GM18520 (cell line): ENCODE data around the gene LDB3.

Experiments used
- ATAC-seq: cut with Tn5 transposase; IDR thresholded peaks from one replicate; pipeline ENCODE4 v1.9.1; 2021; ENCODE audit not compliant: unreplicated experiment

The LDB3 gene

DNA sequence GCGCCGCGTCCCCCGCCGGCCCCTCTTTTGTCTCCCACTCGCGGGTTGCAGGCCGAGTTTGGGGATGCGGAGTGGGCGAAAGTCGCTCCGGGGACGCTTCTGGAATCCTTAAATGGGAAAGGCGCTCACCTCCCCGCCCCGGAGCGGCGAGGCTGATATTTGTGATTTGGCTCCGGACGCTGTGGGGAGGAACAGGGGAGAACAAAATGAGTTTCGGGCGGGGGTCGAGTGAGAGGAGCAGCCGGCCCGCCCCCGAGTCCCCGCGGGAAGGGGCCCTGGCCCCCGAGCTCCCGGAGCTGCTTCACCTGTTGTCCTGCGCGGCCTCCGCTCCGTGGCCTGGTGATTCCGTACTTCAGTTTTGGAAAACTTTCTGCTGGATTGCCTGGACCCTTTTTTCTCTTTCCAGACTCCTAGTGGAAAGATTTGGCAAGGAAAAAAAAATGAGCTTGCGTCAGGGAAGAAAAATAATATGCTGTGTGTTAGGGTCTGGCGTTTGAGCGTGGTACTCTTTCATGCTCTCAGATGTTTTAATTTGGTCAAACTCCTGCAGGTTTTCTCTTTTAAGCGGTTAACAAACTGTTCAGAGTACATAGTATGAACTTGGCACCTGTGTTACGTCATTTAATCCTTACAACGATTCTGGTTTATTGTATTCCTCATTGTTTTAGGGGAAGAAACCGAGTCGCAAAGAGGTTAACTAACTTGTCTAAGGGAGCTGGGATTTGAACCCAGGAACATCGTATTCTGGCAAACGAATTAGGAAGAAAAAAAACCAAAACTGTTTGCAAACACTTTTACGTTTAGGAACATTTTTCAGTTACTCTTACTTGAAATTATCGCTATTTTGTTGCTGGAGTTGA lies 89.0 kb downstream of the LDB3 start:
- ATAC-seq: no peak

DNA sequence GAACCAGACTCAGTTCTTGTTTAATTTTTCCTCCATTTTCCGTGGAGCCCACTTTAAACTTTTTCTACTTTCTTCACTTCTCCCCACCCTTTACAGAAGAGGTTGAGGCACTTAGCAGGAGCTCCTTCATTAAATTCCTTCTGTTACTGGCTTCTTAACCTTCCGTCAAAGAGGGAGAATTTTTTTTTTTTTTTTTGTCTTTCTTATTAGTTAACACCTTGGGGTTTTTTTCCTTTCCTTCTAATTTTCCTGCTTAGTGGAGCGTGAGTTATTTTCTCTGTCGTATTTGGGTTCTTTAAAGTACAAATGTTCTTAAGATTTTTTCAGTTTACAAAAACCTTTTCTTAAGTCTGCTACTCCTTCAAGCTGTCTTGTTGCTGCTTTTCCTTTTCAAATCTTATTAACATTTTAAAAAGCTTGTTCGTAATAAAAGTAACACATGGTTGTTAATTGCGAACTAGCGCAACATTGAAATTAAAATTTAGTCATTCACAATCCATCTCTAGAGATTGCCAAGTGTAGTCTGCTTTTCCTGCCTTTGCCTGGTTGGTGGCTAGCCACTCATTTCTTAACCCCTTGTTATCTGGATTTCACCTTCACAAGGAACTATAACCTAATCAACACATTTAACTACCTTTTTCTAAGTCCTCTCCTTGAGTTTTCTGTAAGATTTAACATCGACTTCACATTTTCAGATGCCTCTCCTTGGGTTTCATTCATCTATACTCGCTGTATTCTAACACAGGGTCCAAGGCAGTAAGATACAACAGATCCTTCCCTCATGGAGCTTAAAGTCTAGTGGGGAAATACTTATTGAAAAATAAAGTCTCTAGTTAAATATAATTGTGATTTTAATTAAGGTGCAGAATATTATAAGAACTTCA lies 90.1 kb downstream of the LDB3 start:
- no peak for ATAC-seq

DNA sequence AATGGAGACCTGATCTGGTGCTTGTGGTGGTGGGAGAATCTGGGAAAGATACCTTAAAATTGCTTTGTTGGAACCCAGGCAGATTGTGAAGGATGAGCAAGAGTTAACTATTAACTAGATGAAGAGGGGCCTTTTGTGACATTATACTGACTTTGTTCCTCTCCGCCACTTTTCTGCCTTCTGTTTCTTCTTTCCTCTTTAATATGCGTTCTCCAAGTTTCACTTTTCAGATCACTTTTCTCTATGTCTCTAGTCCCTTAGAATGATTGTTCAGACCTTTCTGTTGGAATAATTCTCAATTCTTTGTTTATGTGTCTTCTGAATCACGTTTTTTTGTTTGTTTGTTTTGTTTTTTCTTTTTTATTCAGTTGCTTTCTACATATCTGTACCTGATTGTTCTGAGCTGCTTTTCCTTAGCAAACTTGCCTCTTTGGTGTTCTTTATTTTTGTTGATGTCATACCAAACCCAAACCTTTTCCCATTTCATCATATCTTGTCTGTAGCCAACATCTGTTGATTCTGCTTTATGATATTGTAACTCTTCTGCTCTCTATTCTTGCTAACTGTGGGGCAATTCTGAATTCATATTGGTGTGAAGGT lies 90.9 kb downstream of the LDB3 start:
- no peak for ATAC-seq

DNA sequence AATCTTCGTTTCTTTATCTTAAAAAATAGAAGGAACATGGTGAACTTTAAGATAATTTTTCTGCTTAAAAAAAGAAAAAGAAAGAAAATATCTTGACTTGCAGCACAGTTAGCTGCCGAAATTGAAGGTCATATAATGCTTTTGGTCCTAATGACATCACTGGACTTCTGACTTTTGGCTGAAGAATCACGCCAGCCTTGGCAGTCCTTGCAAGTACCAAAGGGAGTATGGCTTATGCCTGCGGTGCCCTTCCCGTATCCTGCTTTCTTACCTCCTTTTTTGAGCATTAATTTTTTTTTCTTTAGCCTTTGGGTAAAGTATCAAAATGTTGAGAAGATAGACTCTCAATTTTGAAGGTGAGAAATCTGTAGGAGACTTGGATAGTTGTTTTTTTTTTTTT lies 95.1 kb downstream of the LDB3 start:
- no peak for ATAC-seq

DNA sequence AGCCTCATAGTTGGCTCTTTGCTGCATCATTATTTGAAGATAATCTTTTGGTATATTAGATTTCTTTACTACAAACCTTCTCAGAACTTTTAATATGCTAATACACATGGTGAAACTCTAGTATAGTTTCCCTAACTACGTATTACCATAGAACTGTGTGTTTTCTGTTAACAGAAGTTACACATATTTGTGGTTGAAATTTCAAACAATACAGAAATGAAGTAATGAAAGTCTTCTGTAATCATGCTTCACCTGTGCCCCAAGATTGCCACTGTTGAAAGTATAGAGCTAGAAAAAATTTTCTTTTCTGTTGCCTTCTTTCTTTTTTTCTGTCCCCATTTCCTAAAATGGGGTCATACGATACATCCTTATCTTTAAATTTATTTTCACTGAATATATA lies 97.2 kb downstream of the LDB3 start:
- ATAC-seq: no peak

DNA sequence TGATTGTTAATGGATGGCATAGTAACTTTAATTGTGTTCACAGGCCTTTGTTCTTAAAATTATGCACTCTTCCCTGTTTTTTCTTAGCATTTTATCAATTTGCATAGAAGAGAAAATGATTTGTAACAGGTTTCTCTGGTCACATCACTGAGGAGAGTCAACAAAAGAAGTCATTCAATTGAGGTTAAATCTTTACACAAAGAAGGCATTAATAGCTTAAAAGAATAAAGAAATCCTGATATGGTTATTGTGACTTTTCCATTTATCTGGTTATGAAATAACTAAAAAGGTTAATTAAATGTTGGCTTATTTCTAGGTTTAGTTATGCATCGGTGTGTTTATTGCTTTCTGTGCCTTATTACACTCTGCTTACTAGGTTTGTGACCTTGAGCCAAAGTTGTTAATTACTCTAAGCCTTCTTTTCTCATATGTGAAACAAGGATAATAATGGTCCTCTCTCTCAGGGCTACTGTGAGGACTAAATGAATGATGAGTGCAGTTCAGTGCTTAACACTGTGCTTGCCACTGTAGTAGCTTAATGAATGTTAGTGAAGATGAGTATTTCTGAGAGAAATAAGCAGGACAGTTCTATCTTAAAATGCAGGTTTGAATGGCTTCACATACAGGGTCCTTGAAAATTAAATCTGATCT lies 100.2 kb downstream of the LDB3 start:
- ATAC-seq: no peak

DNA sequence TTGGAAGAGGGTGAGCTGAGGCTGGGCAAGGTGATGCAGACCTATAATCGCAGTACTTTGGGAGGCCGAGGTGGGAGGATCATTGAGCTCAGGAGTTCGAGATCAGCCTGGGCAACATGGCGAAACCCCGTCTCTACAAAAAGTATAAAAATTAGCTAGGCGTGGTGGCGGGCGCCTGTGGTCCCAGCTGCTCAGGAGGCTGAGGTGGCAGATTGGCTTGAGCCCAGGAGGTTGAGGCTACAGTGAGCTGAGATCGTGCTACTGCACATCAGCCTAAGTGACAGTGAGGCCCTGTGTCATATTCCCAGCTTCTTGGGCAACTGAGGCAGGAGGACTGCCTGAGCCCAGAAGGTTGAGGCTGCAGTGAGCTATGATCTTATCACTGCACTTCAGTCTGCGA lies 101.7 kb downstream of the LDB3 start:
- no peak for ATAC-seq

DNA sequence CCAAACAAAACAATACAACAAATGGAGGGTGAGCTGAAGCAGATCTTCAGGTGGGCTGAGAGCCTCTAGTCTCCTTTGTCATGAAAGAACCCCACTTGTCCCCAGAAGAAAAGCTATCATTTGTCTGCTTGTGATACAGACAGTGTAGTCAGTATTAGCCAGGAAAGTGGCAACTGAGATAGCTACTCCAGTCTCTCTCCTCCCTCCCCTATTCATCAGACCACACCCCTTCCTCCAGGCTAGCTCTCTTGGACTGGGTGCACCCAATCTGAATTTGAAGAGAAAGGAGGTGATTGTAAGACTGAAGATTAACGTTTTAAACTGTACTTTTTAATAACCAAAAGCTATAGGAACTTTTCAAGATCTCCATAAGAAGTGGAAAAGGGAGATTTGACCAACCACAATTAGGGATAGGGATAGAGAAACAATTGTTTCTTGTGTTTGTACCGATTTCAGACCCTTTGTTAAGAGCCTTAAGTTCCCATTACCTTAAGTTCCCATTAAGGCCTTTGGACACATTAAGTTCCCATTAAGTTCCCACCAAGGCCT lies 102.2 kb downstream of the LDB3 start:
- ATAC-seq: no peak

DNA sequence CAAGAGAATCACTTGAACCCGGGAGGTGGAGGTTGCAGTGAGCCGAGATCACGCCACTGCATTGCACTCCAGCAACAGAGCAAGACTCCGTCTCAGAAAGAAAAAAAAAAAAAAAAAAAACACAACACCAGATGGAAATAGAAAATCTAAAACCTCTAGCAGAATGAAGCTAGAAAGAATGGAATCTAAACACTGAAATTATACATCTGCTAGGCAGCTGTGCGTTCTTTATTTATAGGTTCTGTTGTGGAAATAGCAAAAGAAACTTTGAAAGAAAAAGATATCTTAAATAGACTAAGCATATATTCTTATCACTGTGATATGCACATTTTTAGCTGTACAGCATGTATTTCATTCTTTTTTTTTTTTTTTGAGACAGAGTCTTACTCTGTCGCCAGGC lies 105.2 kb downstream of the LDB3 start:
- ATAC-seq: no peak

DNA sequence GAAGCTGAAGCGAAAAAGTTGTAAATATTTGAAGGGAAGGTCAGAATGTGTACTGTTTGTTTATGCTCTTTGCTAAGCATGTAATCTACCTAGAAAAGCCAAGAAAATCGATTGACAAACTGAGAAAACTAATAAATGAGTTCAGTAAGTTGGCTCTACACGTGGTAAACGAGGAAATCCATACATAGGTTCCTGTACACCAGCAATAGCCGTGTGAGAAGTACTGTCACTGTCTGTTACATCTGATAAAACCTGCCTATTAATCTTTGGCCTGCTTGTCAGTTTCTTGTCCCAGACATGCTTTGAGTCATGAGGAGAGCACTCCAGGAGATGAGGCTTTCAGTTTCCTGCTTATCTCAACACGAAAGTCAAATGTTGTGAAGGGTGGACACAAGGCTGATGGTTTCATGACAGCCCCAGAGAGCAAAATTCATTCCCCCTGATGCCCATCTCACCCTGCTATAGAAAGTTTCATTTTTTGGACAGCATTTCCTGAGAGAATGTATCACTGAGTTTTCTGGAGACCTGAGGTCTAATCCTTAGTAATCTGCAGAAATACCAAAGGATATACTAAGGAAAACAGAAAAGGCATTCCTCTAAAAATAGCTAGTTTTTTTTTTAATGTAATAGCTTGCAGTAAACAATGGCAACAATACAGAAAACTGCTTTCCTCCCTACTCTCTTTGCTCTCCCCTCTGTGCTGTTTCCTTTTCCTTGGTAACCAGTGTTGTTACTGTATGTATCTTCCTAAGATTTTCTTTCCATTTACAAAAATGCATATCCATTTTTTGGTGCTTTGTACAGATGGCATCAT lies 107.0 kb downstream of the LDB3 start:
- ATAC-seq: peak; percentile 66

DNA sequence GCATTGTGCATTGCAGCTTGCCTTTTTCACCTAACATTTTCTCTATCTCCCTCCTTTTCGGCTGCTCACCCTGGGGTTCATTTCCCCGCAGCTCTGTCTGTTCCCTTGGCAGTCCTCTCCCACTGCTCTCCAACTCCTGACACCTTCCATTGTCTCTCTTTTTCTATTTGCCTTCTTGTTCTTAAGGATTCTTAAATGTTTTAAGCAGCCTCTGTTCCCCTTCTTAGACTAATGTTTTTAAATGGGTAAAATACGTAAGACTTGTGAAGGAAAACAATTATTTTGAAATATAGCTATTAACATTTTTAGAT lies 107.5 kb downstream of the LDB3 start:
- ATAC-seq: no peak

DNA sequence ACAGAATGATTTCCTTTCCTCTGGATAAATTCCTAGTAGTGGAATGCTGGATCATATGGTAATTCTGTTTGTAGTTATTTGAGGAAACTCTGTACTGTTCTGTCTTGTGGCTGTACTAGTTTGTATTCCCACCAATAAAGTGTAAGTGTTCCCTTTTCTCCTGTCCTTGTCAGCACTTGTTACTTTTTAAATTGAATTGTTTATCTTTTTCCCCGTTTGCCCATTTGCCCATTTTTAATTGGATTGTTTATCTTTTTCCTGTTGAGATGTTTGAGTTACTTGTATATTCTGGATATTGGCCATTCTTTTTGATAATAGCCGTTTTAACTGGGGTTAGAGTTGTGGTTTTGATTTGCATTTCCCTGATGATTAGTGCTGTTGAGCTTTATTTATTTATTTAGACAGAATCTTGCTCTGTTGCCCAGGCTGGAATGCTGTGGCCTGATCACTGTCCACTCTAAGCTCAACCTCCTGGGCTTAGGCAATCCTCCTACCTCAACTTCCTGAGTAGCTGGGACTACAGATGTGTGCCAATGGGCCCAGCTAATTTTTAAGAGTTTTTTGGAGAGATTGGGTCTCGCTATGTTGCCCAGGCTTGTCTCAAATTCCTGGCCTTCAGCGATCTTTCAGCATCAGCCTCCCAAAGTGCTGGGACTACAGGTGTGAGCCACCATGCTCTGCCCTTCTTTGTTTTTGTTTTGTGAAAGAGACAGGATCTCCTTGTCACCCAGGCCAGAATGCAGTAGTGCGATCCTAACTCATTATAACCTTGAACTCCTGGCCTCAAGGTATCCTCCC lies 111.1 kb downstream of the LDB3 start:
- ATAC-seq: no peak

DNA sequence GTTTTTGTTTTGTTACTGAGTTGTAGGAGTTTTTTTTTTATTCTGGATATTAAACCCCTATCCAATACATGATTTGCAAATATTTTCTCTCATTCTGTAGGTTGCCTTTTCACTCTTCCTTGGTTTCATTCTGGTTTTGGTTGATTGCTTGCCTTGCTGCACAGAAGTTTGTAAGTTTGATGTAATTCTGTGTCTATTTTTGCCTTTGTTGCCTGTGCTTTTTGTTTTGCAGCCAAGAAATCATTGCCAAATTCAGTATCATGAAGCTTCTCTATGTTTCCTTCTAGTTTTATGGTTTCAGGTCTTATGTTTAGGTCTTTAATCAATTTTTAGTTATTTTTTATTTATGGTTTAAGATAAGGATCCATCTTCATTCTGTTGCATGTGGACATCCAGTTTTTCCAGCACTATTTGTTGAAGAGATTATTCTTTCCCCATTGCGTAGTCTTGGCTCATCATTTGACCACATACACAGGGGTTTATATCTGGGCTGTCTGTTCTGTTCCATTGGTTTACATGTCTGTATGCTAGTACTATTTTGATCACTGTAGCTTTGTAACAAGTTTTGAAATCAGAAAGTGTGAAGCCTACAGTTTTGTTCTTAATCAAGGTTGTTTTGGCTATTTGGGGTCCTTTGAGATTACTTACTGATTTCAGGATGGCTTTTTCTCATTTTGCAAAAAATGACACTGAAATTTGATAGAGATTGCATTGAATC lies 114.5 kb downstream of the LDB3 start:
- ATAC-seq: no peak

DNA sequence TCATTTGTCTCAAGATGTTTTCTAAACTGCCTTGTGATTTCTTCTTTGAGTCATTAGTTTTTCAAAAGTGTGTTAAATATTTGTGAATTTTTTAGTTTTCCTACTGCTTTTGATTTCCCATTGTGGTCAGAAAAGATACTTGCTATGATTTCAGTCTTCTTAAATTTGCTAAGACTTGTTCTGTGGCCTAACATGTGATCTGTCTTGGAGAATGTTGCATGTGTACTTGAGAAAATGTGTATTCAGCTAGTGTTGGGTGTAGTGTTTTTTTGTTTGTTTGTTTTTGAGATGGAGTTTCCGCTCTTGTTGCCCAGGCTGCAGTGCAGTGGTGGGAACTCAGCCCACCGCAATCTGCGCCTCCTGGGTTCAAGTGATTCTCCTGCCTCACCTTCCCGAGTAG lies 116.7 kb downstream of the LDB3 start:
- no peak for ATAC-seq
